ENCODE data around the gene WDR18. TPM values are rescaled to one million over a fixed set of nuclear protein-coding genes. Genes with fewer than 3 reads are reported as not detected.
A peak's percentile ranks its signal among the peaks of the same experiment; 100 is the strongest.

WDR18 gene
- total RNA-seq, 4 donors from 2014 or later: 13.6 to 34.9 (median 17.3) TPM

- Histone ChIP-seq H3K9me3 (no peaks in the 10 kb centered on the region), H3K27me3 (no peaks in the 10 kb centered on the region), H3K4me1 (peaks cover 6 to 12% of the 10 kb centered on the region in 2 donors), H3K27ac (no peak overlapping the region), H3K36me3 (no peaks in the 10 kb centered on the region), H3K4me3 (no peak overlapping the region)
- DNase-seq: no peak
- intact Hi-C loops (cut with DNase I; ENCODE audit: low total_unique reads): loop anchor here (10.0 kb wide), 1 partner anchor 116 kb away; no protein-coding TSS in a partner anchor
- TF ChIP-seq CTCF (IDR thresholded peaks at IDR 0.05): no peak
- no peak for TF ChIP-seq POLR2A (IDR thresholded peaks at IDR 0.05)
Observed at GRCh38 chr19:980133-980998, 3.8 kb upstream of the WDR18 start.

- peak; percentile 72 to 100 (median 99) for TF ChIP-seq CTCF (IDR thresholded peaks at IDR 0.05)
- peak in 1 of 2 donors; percentile 53 for TF ChIP-seq POLR2A (IDR thresholded peaks at IDR 0.05)
- intact Hi-C loops (cut with DNase I; ENCODE audit: low total_unique reads): loop anchor here (2.0 to 10.0 kb wide), 2 partner anchors 60 to 118 kb away; no protein-coding TSS in a partner anchor
- H3K27ac ChIP-seq: peak overlapping the region; percentile 56 to 81
- peak; percentile 46 to 78 for DNase-seq
- no peaks in the 10 kb centered on the region for H3K27me3 ChIP-seq
- no peaks in the 10 kb centered on the region for H3K36me3 ChIP-seq
- no peaks in the 10 kb centered on the region for H3K9me3 ChIP-seq
- H3K4me1 ChIP-seq: peaks cover 6 to 12% of the 10 kb centered on the region in 2 donors
- peak overlapping the region in 1 of 2 donors; percentile 28 for H3K4me3 ChIP-seq
Observed at GRCh38 chr19:982567-983170, 1.5 kb upstream of the WDR18 start.

GRCh38 chr19:986083-986482 lies 1.9 kb downstream of the WDR18 start:
- Histone ChIP-seq H3K36me3 (no peaks in the 10 kb centered on the region), H3K4me1 (peaks cover 6 to 12% of the 10 kb centered on the region in 2 donors), H3K9me3 (no peaks in the 10 kb centered on the region), H3K27me3 (no peaks in the 10 kb centered on the region), H3K4me3 (no peak overlapping the region), H3K27ac (no peak overlapping the region)
- TF ChIP-seq CTCF (IDR thresholded peaks at IDR 0.05): no peak
- TF ChIP-seq POLR2A (IDR thresholded peaks at IDR 0.05): no peak
- intact Hi-C loops (cut with DNase I; ENCODE audit: low total_unique reads): loop anchor here (10.0 kb wide), 1 partner anchor 121 kb away; no protein-coding TSS in a partner anchor
- no peak for DNase-seq

- no peaks in the 10 kb centered on the region for H3K27me3 ChIP-seq
- no peak overlapping the region for H3K4me3 ChIP-seq
- H3K9me3 ChIP-seq: no peaks in the 10 kb centered on the region
- no peak overlapping the region for H3K27ac ChIP-seq
- intact Hi-C loops (cut with DNase I; ENCODE audit: low total_unique reads): loop anchor here (10.0 kb wide), 1 partner anchor 123 kb away; no protein-coding TSS in a partner anchor
- no peaks in the 10 kb centered on the region for H3K36me3 ChIP-seq
- peaks cover 5 to 6% of the 10 kb centered on the region in 2 donors for H3K4me1 ChIP-seq
- DNase-seq: no peak
- TF ChIP-seq POLR2A (IDR thresholded peaks at IDR 0.05) (no peak), CTCF (IDR thresholded peaks at IDR 0.05) (no peak)
Observed at GRCh38 chr19:988081-988480, 3.9 kb downstream of the WDR18 start.

- no peak overlapping the region for H3K4me3 ChIP-seq
- no peaks in the 10 kb centered on the region for H3K36me3 ChIP-seq
- no peaks in the 10 kb centered on the region for H3K9me3 ChIP-seq
- peaks cover 5 to 6% of the 10 kb centered on the region in 2 donors for H3K4me1 ChIP-seq
- TF ChIP-seq POLR2A (IDR thresholded peaks at IDR 0.05) (no peak), CTCF (IDR thresholded peaks at IDR 0.05) (no peak)
- H3K27me3 ChIP-seq: no peaks in the 10 kb centered on the region
- intact Hi-C loops (cut with DNase I; ENCODE audit: low total_unique reads): loop anchor here (10.0 kb wide), 1 partner anchor 124 kb away; no protein-coding TSS in a partner anchor
- no peak overlapping the region for H3K27ac ChIP-seq
- no peak for DNase-seq
Observed at GRCh38 chr19:988510-988909, 4.4 kb downstream of the WDR18 start.

Measured in uterus (tissue), 4 donors.